ENCODE measurements around the gene KBTBD6.

GRCh38 chr13:41136396-41137031 is 3.9 kb upstream of the KBTBD6 start:
- TF ChIP-seq CTCF (IDR thresholded peaks at IDR 0.05; ENCODE audit: low read depth, low read length), result no peak
- TF ChIP-seq EZH2phosphoT487 (IDR thresholded peaks at IDR 0.05; ENCODE audit: low read depth), result no peak

Data from OCI-LY3 (cell line).